IPS-18a (cell line): ENCODE results near the gene OR2A1.
"Not testable (repeated sequence)": the region's sequence is repeated elsewhere in the genome, so short reads cannot be mapped to it uniquely, and the experiment has no call there.

Source experiments
- H3K27ac ChIP-seq: one replicate; pipeline ENCODE4 v1.5.1; 2013; ENCODE audit warnings: low read length
- H3K27me3 ChIP-seq: one replicate; pipeline ENCODE4 v1.6.1; 2013; ENCODE audit warnings: mild to moderate bottlenecking, low read length; ENCODE audit not compliant: control insufficient read depth, insufficient read depth
- H3K36me3 ChIP-seq: one replicate; pipeline ENCODE4 v1.6.1; 2013; ENCODE audit warnings: low read depth, low read length; ENCODE audit not compliant: control insufficient read depth
- H3K4me1 ChIP-seq: one replicate; pipeline ENCODE4 v1.6.1; 2013; ENCODE audit warnings: low read depth, low read length; ENCODE audit not compliant: control insufficient read depth
- H3K4me3 ChIP-seq: one replicate; pipeline ENCODE4 v1.5.1; 2013; ENCODE audit warnings: low read length
- H3K9ac ChIP-seq: one replicate; pipeline ENCODE4 v1.6.1; 2013; ENCODE audit warnings: mild to moderate bottlenecking, low read length, moderate library complexity
- H3K9me3 ChIP-seq: one replicate; pipeline ENCODE4 v1.6.1; 2013; ENCODE audit warnings: low read depth, low read length; ENCODE audit not compliant: control insufficient read depth

OR2A1 gene

DNA sequence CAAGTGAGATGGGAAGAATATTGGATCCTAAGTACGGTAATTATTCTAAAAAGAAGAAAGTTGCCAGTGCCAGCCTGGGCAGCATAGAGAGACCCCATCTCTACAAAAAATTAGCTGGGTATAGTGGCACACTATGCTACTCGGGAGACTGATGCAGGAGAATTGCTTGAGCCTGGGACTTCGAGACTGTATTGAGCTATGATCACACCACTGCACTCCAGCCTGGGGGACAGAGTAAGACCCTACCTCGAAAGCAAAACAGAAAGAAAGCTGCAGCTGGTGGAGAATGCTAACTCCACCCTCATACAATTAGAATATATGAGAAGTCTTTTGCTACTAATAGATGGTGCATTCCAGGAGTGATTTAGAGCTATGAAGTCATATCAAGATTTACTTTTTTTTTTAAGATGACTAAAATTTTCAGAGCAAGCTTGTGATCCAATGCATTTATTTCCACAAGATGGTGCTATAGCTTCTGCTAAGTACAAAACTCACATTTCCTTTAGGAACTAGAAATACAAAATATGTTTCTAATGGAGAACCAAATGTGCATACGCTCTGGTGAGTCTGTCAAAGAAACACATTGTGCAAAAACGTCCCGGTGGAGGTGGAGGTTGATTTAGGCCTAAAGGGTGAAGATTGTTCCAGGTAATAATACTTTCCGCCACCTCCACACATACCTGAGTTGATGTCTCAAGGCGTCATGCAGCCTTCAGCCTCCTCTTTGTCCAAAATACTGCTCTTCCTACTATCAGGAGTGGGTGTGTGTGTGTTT is 19.2 kb downstream of the OR2A1 start:
- not testable (repeated sequence) for H3K36me3 ChIP-seq, H3K4me1 ChIP-seq, H3K9me3 ChIP-seq, H3K9ac ChIP-seq, H3K27me3 ChIP-seq, H3K4me3 ChIP-seq, H3K27ac ChIP-seq

DNA sequence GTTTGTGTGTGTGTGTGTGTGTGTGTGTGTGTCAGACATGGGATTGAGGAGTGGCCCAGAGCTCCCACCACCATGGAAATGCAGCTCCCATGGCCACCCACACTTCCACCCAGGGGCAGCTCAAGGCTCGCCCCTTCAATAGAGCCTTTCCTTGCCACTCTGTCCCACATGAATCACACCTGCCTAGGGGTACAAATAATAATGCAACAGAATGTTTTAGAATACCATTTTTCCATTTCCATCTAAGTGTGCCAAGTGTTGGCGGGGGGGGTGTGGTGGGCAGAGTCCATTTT is 19.7 kb downstream of the OR2A1 start:
- not testable (repeated sequence) for H3K4me3 ChIP-seq, H3K9ac ChIP-seq, H3K9me3 ChIP-seq, H3K27me3 ChIP-seq, H3K36me3 ChIP-seq, H3K27ac ChIP-seq, H3K4me1 ChIP-seq

DNA sequence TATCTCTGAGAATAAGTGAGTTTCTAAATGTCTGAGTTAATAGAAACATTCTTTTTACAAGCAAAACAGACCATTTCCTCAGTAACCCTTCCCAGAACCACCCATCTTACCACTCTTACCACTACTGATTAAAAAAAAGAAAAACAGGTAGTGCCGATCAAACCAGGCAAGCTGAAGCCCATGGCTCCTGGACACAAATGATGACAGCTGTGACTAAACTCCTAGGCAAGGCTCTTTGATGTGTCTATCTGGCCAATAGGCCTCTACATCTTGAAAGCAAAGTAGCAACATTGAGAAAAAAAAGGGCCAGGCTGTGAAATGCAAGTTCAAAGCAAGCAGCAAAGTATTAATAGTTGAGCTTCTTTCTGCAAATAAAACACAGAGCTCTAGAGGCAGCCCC is 36.4 kb downstream of the OR2A1 start:
- H3K27me3 ChIP-seq, H3K9me3 ChIP-seq, H3K27ac ChIP-seq, H3K9ac ChIP-seq, H3K4me3 ChIP-seq, H3K4me1 ChIP-seq, H3K36me3 ChIP-seq: not testable (repeated sequence)

GRCh38 chr7:144351667-144352066 is 39.4 kb downstream of the OR2A1 start:
- not testable (repeated sequence) for H3K36me3 ChIP-seq, H3K4me1 ChIP-seq, H3K27ac ChIP-seq, H3K27me3 ChIP-seq, H3K4me3 ChIP-seq, H3K9me3 ChIP-seq, H3K9ac ChIP-seq

GRCh38 chr7:144355176-144355822 is 43.1 kb downstream of the OR2A1 start, which contains the start of gene ARHGEF5:
ARHGEF5 (plus strand) TSS chr7:144355402; CDS start chr7:144362670, 7,268 bp downstream.
- not testable (repeated sequence) for H3K9ac ChIP-seq

DNA sequence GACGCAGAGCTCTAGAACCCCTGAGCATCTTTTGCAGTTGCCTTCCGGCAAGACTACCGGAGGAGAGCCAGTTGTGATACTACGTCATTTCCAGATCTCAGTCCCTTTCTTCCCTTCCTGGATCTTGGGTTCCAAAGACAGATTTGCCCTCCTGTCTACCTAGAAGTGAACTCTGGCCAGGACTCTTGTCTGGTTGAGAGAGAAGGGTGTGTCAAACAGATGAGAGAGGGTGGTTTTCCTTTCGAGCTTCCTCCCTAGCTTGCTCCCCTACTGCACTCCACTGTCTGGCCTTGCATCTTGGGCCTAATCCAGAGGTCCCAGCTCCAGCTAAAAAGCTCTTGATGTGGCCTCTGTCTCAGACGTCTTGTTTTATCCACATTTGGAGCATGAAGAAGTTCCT is 44.0 kb downstream of the OR2A1 start:
- H3K9ac ChIP-seq, H3K27ac ChIP-seq, H3K4me1 ChIP-seq, H3K9me3 ChIP-seq, H3K27me3 ChIP-seq, H3K36me3 ChIP-seq, H3K4me3 ChIP-seq: not testable (repeated sequence)

More at GRCh38 chr7:144355176-144355822, 43.1 kb downstream of the OR2A1 start, which contains the start of gene ARHGEF5:
- H3K36me3 ChIP-seq, H3K4me3 ChIP-seq, H3K27me3 ChIP-seq, H3K9me3 ChIP-seq, H3K27ac ChIP-seq, H3K4me1 ChIP-seq: not testable (repeated sequence)

DNA sequence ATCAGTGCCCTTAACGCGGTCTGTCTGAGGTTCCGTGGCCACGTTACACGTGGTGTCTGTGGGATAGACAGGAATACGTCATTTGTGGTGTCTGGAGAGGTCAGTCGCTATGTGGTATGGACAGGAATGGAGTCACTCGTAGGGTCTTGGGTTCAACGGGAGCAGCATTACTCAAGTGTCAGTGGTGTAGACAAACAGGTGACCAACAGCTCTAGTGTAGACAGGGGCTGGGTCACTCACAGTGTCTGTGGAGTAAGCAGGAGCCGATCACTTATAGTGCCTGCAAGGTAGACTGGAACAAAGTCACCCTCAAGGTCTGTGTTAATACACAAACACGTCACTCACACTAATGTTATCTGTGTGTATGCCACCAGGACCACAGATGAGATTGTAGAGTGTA is 44.6 kb downstream of the OR2A1 start:
- not testable (repeated sequence) for H3K36me3 ChIP-seq

GRCh38 chr7:144362061-144362460 is 49.8 kb downstream of the OR2A1 start:
- H3K9me3 ChIP-seq, H3K36me3 ChIP-seq, H3K27me3 ChIP-seq, H3K4me3 ChIP-seq, H3K4me1 ChIP-seq, H3K9ac ChIP-seq, H3K27ac ChIP-seq: not testable (repeated sequence)

More for the DNA sequence above, 44.6 kb downstream of the OR2A1 start:
- H3K9ac ChIP-seq, H3K9me3 ChIP-seq, H3K27ac ChIP-seq, H3K4me1 ChIP-seq, H3K4me3 ChIP-seq, H3K27me3 ChIP-seq: not testable (repeated sequence)

- H3K9me3 ChIP-seq, H3K36me3 ChIP-seq, H3K4me3 ChIP-seq, H3K9ac ChIP-seq, H3K27ac ChIP-seq, H3K27me3 ChIP-seq, H3K4me1 ChIP-seq: not testable (repeated sequence)
These were observed 53.3 kb downstream of the OR2A1 start for GRCh38 chr7:144365523-144365922.

- H3K4me3 ChIP-seq, H3K4me1 ChIP-seq, H3K9ac ChIP-seq, H3K27ac ChIP-seq, H3K27me3 ChIP-seq, H3K36me3 ChIP-seq, H3K9me3 ChIP-seq: not testable (repeated sequence)
These were observed 55.0 kb downstream of the OR2A1 start for GRCh38 chr7:144367250-144367649.

DNA sequence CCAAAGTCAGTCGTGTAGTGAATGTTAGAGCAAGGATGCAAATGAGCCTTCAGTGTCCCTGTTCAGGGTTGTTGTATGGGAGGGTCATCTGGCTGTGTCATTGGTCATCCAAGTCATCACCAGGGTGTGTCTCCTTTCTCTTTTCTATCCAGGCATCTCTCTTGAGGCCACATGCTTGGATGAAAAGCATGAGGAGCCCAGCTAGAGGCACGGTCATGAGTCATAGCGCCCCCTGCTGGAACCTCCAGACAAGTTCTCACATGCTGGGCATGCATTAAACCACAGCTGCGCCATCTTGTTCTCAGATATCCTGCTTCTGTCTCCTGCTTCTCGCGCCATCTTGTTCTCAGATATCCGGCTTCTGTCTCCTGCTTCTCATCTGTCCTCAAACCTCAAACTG is 57.0 kb downstream of the OR2A1 start:
- not testable (repeated sequence) for H3K4me3 ChIP-seq, H3K4me1 ChIP-seq, H3K27ac ChIP-seq, H3K9me3 ChIP-seq, H3K36me3 ChIP-seq, H3K27me3 ChIP-seq, H3K9ac ChIP-seq
